Measurements from ENCODE around the gene GGCX. TPM values are rescaled to one million over a fixed set of nuclear protein-coding genes. Genes with fewer than 3 reads are reported as not detected.
A peak's percentile ranks its signal among the peaks of the same experiment; 100 is the strongest.

The GGCX gene
- total and polyA plus RNA-seq, 2 of the 13 experiments (the other 11 are each of a cell fraction or from before 2014, with no cell fraction given) = 72.5 to 103 TPM

DNA sequence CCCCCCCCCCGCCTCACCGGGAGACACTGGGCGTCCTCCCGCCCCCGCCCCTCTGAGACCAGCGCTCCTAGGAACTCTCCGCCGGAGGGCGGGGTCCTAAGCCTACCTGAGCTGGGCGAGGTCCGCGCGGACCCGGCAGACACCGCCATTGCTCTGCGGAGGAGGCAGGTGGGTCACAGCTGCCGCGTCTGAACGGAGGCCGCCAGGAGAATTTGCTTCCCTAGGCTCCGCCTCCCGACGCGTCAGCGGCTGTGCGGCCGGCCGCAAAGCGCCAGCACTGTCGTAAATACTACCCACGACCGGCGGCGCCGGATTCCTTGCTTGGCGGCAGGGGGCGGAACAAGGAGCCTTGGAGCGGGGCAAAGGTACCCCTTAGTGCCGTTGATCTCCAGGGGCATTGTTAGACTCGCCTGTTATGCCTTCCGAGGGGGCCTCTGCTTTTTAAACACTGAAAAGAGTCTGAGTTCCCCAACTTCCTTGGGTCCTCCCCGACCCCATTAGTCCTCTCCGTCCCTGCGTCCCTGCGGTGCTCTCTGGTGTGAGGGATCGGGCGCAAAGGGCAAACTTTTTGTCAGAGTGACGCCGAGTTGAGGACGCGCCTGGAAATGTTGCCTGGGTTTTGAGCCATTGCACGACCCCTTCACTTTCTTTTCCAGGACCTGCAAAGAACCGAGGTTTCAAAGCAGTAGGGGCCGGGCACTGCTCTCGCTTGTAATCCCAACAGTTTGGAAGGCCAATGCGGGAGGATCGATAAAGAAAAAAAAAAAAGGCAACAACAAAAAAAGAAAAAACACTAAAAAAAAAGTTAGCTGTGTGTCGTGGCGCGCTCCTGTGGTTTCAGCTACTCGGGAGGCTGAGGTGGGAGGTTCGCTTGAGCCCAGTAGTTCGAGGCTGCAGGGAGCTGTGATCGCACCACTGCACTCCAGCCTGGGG is at the start of gene GGCX (continued):
- TF ChIP-seq PPARG (CRISPR knock-in tag; conservative IDR thresholded peaks at IDR 0.05) (peak; percentile 83), MAFK (conservative IDR thresholded peaks at IDR 0.05 in 1 of 2, IDR thresholded peaks at IDR 0.05 in 1 of 2; ENCODE audit: low read length in 2 of 2) (peak; percentile 23 to 44; a peak in 2 of 4 replicates), SCMH1 (CRISPR knock-in tag; IDR thresholded peaks at IDR 0.05; ENCODE audit: borderline replicate concordance) (no peak), HOXA7 (CRISPR knock-in tag; IDR thresholded peaks at IDR 0.05) (no peak), U2AF2 (IDR thresholded peaks at IDR 0.05; ENCODE audit: low read depth, low read length) (no peak), REXO4 (CRISPR knock-in tag; IDR thresholded peaks at IDR 0.05; ENCODE audit: borderline replicate concordance) (no peak), PAF1 (CRISPR knock-in tag; IDR thresholded peaks at IDR 0.05) (no peak), ETV6 (CRISPR knock-in tag; conservative IDR thresholded peaks at IDR 0.05) (peak; percentile 48), TSC22D2 (CRISPR knock-in tag; IDR thresholded peaks at IDR 0.05; ENCODE audit: borderline replicate concordance) (peak; percentile 69; the same call in 1 of the 2 replicates), ZNF766 (CRISPR knock-in tag; IDR thresholded peaks at IDR 0.05; ENCODE audit: borderline replicate concordance) (0 out of 2 replicates have a peak, but pooled peaks have one; percentile 41), SMAD9 (CRISPR knock-in tag; IDR thresholded peaks at IDR 0.05) (no peak), YEATS4 (CRISPR knock-in tag; IDR thresholded peaks at IDR 0.05; ENCODE audit: borderline replicate concordance) (peak; percentile 74; the same call in 1 of the 2 replicates), ZNF776 (CRISPR knock-in tag; IDR thresholded peaks at IDR 0.05) (peak; percentile 87), ZNF720 (CRISPR knock-in tag; IDR thresholded peaks at IDR 0.05) (no peak), ZNF367 (CRISPR knock-in tag; IDR thresholded peaks at IDR 0.05; ENCODE audit: borderline replicate concordance) (no peak), IRF2 (CRISPR knock-in tag; IDR thresholded peaks at IDR 0.05) (peak; percentile 92; the same call in 1 of the 2 replicates), EEA1 (CRISPR knock-in tag; IDR thresholded peaks at IDR 0.05; ENCODE audit: borderline replicate concordance) (0 out of 2 replicates have a peak, but pooled peaks have one; percentile 45), HDAC2 (CRISPR knock-in tag; IDR thresholded peaks at IDR 0.05) (peak; percentile 84), ZNF768 (CRISPR knock-in tag; IDR thresholded peaks at IDR 0.05) (peak; percentile 52), MIER2 (CRISPR knock-in tag; IDR thresholded peaks at IDR 0.05) (peak; percentile 66)
- TF ChIP-seq, protein P1, sequence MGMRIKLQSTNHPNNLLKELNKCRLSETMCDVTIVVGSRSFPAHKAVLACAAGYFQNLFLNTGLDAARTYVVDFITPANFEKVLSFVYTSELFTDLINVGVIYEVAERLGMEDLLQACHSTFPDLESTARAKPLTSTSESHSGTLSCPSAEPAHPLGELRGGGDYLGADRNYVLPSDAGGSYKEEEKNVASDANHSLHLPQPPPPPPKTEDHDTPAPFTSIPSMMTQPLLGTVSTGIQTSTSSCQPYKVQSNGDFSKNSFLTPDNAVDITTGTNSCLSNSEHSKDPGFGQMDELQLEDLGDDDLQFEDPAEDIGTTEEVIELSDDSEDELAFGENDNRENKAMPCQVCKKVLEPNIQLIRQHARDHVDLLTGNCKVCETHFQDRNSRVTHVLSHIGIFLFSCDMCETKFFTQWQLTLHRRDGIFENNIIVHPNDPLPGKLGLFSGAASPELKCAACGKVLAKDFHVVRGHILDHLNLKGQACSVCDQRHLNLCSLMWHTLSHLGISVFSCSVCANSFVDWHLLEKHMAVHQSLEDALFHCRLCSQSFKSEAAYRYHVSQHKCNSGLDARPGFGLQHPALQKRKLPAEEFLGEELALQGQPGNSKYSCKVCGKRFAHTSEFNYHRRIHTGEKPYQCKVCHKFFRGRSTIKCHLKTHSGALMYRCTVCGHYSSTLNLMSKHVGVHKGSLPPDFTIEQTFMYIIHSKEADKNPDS (CRISPR knock-in tag; IDR thresholded peaks at IDR 0.05) = peak; percentile 83
- TF ChIP-seq, protein P2, sequence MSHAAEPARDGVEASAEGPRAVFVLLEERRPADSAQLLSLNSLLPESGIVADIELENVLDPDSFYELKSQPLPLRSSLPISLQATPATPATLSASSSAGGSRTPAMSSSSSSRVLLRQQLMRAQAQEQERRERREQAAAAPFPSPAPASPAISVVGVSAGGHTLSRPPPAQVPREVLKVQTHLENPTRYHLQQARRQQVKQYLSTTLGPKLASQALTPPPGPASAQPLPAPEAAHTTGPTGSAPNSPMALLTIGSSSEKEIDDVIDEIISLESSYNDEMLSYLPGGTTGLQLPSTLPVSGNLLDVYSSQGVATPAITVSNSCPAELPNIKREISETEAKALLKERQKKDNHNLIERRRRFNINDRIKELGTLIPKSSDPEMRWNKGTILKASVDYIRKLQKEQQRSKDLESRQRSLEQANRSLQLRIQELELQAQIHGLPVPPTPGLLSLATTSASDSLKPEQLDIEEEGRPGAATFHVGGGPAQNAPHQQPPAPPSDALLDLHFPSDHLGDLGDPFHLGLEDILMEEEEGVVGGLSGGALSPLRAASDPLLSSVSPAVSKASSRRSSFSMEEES (CRISPR knock-in tag; IDR thresholded peaks at IDR 0.05) = peak; percentile 41; the same call in 1 of the 2 replicates
- TF ChIP-seq, protein P3, sequence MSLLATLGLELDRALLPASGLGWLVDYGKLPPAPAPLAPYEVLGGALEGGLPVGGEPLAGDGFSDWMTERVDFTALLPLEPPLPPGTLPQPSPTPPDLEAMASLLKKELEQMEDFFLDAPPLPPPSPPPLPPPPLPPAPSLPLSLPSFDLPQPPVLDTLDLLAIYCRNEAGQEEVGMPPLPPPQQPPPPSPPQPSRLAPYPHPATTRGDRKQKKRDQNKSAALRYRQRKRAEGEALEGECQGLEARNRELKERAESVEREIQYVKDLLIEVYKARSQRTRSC (CRISPR knock-in tag; IDR thresholded peaks at IDR 0.05; ENCODE audit: low read depth) = no peak

Measured in HepG2 (cell line).